OCI-M2 (cell line): ENCODE measurements around the gene NBPF3.
"Not testable (repeated sequence)": the region's sequence is repeated elsewhere in the genome, so short reads cannot be mapped to it uniquely, and the experiment has no call there.

Experiments used
- DNase-seq: peaks from one replicate; lab custom pipeline; 2025; ENCODE audit not compliant: unreplicated experiment; lab: John Stamatoyannopoulos, UW

Gene NBPF3

GRCh38 chr1:21517161-21517589 lies 77.2 kb downstream of the NBPF3 start:
- DNase-seq, result no peak

GRCh38 chr1:21517660-21518480 lies 77.9 kb downstream of the NBPF3 start:
- DNase-seq, result no peak

GRCh38 chr1:21518774-21519455 lies 79.0 kb downstream of the NBPF3 start:
- no peak for DNase-seq

- DNase-seq, result not testable (repeated sequence)
Measured at GRCh38 chr1:21519486-21520070, 79.6 kb downstream of the NBPF3 start.

- DNase-seq, result no peak
Measured at GRCh38 chr1:21520899-21521716, 81.2 kb downstream of the NBPF3 start.

GRCh38 chr1:21521717-21522060 lies 81.8 kb downstream of the NBPF3 start:
- no peak for DNase-seq

GRCh38 chr1:21522525-21523038 lies 82.6 kb downstream of the NBPF3 start:
- no peak for DNase-seq

GRCh38 chr1:21523297-21523813 lies 83.4 kb downstream of the NBPF3 start:
- DNase-seq, result no peak

GRCh38 chr1:21524220-21524619 lies 84.3 kb downstream of the NBPF3 start:
- DNase-seq, result no peak

GRCh38 chr1:21524686-21525339 lies 84.9 kb downstream of the NBPF3 start:
- DNase-seq, result no peak

GRCh38 chr1:21525340-21525717 lies 85.4 kb downstream of the NBPF3 start:
- no peak for DNase-seq

- DNase-seq, result no peak
Measured at GRCh38 chr1:21526441-21526840, 86.5 kb downstream of the NBPF3 start.

GRCh38 chr1:21530368-21531016 lies 90.6 kb downstream of the NBPF3 start:
- DNase-seq, result no peak

GRCh38 chr1:21531241-21531640 lies 91.3 kb downstream of the NBPF3 start:
- DNase-seq, result no peak

GRCh38 chr1:21532496-21532895 lies 92.6 kb downstream of the NBPF3 start:
- no peak for DNase-seq

GRCh38 chr1:21532992-21533534 lies 93.1 kb downstream of the NBPF3 start:
- DNase-seq, result no peak

GRCh38 chr1:21534146-21534545 lies 94.2 kb downstream of the NBPF3 start:
- DNase-seq, result no peak
